Mucosa of rectum (tissue), 2 donors: ENCODE data around the gene SP140.
"Not testable (repeated sequence)": the region's sequence is repeated elsewhere in the genome, so short reads cannot be mapped to it uniquely, and the experiment has no call there.

Experiments used
- H3K27ac ChIP-seq, 2 donors: one replicate each; pipeline ENCODE4 v1.7.0; 2013; ENCODE audit warnings: inconsistent platforms in 2 of 2, low read depth in 2 of 2, low read length in 2 of 2
- H3K27me3 ChIP-seq, 2 donors: one replicate each; pipeline ENCODE4 v1.7.0; 2013; ENCODE audit warnings: low read length in 2 of 2; ENCODE audit not compliant: control insufficient read depth in 2 of 2, insufficient read depth in 2 of 2
- H3K36me3 ChIP-seq, 2 donors: one replicate each; pipeline ENCODE4 v1.7.0; 2013; ENCODE audit warnings: low read length in 2 of 2; ENCODE audit not compliant: control insufficient read depth in 2 of 2, insufficient read depth in 2 of 2
- H3K4me1 ChIP-seq, 2 donors: one replicate each; pipeline ENCODE4 v1.7.0; 2013; ENCODE audit warnings: low read length in 2 of 2, mild to moderate bottlenecking in 1 of 2; ENCODE audit not compliant: control insufficient read depth in 2 of 2, insufficient read depth in 2 of 2
- H3K4me3 ChIP-seq, 2 donors: one replicate each; pipeline ENCODE4 v1.7.0; 2013; ENCODE audit warnings: low read length in 2 of 2
- H3K9ac ChIP-seq, 2 donors: one replicate each; pipeline ENCODE4 v1.7.0; 2013; ENCODE audit warnings: low read length in 2 of 2, low read depth in 1 of 2, mild to moderate bottlenecking in 1 of 2
- H3K9me3 ChIP-seq, 2 donors: one replicate each; pipeline ENCODE4 v1.7.0; 2013; ENCODE audit warnings: low read length in 2 of 2; ENCODE audit not compliant: control insufficient read depth in 2 of 2
- donor health status: healthy.
- donor health status: Normal muscosa, but diverticular disease.

SP140 gene

DNA sequence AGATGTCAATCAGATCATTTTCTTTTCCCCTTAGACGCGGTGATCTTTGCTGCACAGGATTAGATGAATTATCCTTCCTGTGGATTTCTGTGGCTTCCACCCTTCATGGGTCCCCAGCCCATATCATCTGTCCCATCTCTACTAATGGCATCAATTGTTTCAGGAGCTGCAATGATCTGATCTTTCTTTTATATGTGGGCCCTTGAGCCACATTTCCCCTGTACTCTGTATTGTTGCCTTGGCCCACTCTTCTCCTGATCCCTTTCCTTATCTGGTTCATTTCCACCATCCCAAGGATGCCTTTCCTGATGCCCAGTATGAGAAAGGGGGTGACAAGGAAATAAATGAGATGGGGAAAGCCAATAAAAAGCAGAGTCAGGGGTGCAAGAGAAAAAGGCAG is 24.7 kb downstream of the SP140 start:
- Histone ChIP-seq H3K36me3 (no peaks in the 10 kb centered on the region), H3K4me1 (no peaks in the 10 kb centered on the region), H3K27me3 (no peaks in the 10 kb centered on the region), H3K27ac (no peak overlapping the region), H3K9me3 (no peaks in the 10 kb centered on the region), H3K9ac (no peak overlapping the region), H3K4me3 (no peak overlapping the region)

DNA sequence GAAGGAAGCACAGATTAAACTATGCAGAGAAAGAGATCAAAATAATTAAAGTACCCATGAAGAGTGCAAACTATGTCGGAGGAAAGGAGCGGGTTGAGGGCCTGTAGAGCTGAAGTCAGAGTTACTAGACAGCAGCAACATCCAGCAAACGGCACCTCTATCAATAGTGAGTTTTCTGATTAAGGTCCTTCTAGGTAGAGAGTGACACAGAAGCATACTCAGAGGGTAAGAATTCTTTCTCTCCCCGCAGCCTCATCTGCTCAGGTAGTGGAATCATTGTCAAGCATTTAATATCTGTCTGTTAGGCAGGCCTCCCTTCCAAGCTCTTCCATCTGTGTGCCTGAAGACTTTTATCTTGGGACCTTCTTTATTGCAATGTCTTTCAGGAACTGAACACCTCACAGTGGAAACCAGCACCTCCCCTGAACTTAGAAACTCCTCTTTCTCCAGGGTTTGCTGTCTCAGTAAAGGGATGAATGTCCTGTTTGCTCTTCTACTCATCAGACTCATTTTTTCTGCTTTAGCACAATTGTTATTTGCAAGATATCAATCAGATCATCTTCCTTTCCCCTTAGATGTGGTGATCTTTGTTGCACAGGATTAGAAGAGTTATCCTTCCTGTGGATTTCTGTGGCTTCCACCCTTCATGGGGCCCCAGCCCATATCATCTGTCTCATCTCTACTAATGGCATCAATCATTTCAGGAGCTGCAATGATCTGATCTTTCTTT is 28.8 kb downstream of the SP140 start:
- Histone ChIP-seq H3K27me3 (no peaks in the 10 kb centered on the region), H3K4me3 (no peak overlapping the region), H3K9ac (no peak overlapping the region), H3K9me3 (no peaks in the 10 kb centered on the region), H3K36me3 (no peaks in the 10 kb centered on the region), H3K27ac (no peak overlapping the region), H3K4me1 (no peaks in the 10 kb centered on the region)

DNA sequence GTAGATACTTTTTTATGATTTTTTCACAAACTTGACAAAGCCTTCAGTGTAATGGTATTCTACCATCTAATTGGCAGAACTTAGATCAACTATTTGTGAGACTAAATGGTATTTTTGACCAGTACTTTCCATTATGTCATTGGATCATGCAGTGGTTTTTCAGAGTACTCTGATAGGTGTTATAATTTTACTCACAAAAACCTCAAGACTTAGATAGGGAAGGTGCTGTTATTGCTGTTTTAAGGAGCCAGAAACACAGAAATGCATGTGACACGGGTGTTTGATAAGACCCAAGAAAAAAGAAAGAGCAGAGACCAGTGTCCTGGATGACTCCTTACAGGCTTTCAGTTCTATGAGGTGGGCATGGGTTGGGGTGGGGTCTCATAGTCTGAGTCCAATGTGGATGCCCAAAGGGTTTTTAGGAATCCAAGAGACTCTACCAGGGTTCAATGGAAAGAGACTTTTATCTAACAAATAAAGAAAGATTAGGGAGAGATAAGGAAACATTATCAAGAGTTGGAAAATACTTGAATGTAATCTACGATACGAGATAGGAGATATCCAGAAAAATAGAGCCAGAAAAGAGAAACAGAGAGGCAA is 31.3 kb downstream of the SP140 start:
- no peaks in the 10 kb centered on the region for H3K9me3 ChIP-seq
- no peak overlapping the region for H3K4me3 ChIP-seq
- H3K4me1 ChIP-seq = no peaks in the 10 kb centered on the region
- H3K36me3 ChIP-seq = no peaks in the 10 kb centered on the region
- no peak overlapping the region for H3K9ac ChIP-seq
- no peaks in the 10 kb centered on the region for H3K27me3 ChIP-seq
- no peak overlapping the region for H3K27ac ChIP-seq

DNA sequence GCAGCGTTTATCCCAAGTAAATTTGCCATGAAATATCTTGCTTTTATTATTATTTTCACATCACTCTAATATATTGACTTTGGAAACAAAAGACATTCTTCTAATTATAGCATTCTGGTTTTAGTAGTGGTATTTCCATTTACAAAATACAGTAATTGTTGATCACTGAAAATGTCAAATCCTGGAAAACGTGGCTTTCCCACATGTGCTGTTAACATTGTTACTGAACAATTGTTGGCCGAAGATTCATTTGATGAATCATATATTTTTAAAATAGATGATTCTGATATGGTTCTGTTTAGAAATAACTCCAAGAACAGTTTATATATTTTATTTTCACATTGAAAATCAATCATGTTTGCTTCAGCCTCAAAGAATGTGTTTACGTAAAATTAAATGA is 32.9 kb downstream of the SP140 start:
- Histone ChIP-seq H3K4me3 (no peak overlapping the region), H3K4me1 (no peaks in the 10 kb centered on the region), H3K27ac (no peak overlapping the region), H3K9me3 (no peaks in the 10 kb centered on the region), H3K36me3 (no peaks in the 10 kb centered on the region), H3K27me3 (no peaks in the 10 kb centered on the region), H3K9ac (no peak overlapping the region)

DNA sequence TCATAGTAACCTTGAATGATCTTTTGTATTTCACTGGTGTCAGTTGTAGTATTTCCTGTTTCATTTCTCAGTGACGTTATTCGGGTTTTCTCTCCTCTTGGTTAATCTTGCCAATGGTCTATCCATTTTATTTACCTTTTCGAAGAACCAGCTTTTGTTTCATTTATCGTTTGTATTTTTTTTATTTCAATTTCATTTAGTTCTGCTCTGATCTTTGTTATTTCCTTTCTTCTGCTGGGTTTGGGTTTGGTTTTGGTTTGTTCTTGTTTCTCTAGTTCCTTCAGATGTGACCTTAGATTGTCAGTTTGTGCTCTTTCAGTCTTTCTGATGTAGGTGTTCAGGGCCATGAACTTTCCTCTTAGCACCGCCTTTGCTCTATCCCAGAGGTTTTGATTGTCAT is 36.7 kb downstream of the SP140 start:
- no peaks in the 10 kb centered on the region for H3K9me3 ChIP-seq
- H3K9ac ChIP-seq = no peak overlapping the region
- H3K4me3 ChIP-seq = no peak overlapping the region
- no peaks in the 10 kb centered on the region for H3K36me3 ChIP-seq
- no peaks in the 10 kb centered on the region for H3K27me3 ChIP-seq
- H3K27ac ChIP-seq = no peak overlapping the region
- H3K4me1 ChIP-seq = no peaks in the 10 kb centered on the region

DNA sequence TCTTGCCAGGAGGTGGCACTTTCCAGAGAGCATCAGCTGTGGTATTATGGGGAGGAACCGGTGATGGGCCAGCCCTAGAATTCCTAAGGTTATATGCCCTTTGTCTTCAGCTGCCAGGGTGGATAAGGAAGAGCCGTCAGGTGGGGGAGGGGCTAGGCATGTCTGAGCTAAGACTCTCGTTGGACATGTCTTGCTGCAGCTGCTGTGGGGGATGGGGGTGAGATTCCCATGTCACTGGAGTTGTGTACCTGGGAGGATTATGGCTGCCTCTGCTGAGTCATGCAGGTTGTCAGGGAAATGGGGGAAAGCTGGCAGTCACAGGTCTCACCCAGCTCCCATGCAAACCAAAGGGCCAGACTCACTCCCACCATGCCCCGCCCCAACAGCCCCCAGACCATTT is 39.4 kb downstream of the SP140 start:
- H3K36me3 ChIP-seq, H3K27me3 ChIP-seq, H3K27ac ChIP-seq, H3K9ac ChIP-seq, H3K4me3 ChIP-seq, H3K9me3 ChIP-seq, H3K4me1 ChIP-seq: not testable (repeated sequence)

DNA sequence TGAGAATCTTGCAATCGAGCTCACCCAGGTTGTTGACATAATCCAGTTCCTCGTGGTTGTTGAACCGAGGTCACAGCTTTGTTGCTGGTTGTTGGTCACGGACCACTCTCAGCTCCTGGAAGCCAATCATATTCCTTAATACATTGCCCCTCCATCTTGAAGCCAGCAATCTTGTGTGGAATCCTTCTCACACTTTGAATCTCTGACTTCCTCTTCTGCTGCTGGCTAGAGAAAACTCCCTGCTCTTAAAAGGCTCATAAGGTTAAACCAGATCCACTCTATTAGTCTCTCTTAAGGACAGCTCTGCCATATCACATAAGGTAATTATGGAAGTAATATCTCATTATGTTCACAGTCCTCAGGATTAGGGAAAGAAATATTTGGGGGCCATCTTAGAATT is 41.1 kb downstream of the SP140 start:
- no peaks in the 10 kb centered on the region for H3K4me1 ChIP-seq
- no peak overlapping the region for H3K4me3 ChIP-seq
- no peak overlapping the region for H3K27ac ChIP-seq
- H3K9me3 ChIP-seq = no peaks in the 10 kb centered on the region
- no peaks in the 10 kb centered on the region for H3K27me3 ChIP-seq
- H3K9ac ChIP-seq = no peak overlapping the region
- no peaks in the 10 kb centered on the region for H3K36me3 ChIP-seq

DNA sequence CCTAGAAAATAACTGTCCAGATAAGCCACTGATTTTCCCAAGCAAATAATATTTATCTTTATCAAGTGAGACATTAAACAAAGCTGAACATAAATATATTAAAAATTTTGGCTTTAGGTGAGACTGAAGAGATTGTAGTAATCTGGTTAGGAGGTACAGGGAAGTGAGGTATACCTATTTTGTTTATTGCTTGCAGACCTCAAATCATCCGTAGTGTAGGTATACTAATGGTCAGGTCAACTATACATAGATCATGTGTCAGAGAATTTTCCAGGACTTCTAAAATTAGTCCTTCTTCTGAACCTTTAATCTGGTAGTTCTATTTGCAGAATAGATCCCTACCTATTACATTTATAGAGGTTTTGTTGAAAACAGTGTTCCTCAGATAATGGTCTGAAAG is 41.5 kb downstream of the SP140 start:
- Histone ChIP-seq H3K9ac (no peak overlapping the region), H3K36me3 (no peaks in the 10 kb centered on the region), H3K4me1 (no peaks in the 10 kb centered on the region), H3K9me3 (no peaks in the 10 kb centered on the region), H3K27ac (no peak overlapping the region), H3K4me3 (no peak overlapping the region), H3K27me3 (no peaks in the 10 kb centered on the region)

DNA sequence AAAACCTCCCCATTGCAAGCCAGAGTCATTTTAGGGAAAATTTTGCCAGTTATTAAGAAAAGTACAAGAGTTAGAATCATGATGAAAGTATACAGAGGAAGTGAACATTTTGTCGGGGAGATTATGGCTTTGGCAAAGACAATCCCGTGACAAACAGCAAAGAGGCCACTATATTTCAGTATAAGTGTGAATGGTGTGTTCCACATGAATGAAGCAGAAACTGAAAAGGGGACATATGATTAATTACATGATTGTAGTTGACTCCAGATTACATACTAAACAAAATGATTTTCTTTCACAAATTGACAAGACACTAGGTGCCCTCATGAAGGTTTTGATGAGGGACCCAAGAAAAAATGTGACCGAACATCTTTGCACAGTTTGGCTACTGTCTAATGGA is 42.0 kb downstream of the SP140 start:
- no peaks in the 10 kb centered on the region for H3K4me1 ChIP-seq
- H3K9ac ChIP-seq = no peak overlapping the region
- H3K36me3 ChIP-seq = no peaks in the 10 kb centered on the region
- no peak overlapping the region for H3K27ac ChIP-seq
- no peak overlapping the region for H3K4me3 ChIP-seq
- H3K27me3 ChIP-seq = no peaks in the 10 kb centered on the region
- H3K9me3 ChIP-seq = no peaks in the 10 kb centered on the region

DNA sequence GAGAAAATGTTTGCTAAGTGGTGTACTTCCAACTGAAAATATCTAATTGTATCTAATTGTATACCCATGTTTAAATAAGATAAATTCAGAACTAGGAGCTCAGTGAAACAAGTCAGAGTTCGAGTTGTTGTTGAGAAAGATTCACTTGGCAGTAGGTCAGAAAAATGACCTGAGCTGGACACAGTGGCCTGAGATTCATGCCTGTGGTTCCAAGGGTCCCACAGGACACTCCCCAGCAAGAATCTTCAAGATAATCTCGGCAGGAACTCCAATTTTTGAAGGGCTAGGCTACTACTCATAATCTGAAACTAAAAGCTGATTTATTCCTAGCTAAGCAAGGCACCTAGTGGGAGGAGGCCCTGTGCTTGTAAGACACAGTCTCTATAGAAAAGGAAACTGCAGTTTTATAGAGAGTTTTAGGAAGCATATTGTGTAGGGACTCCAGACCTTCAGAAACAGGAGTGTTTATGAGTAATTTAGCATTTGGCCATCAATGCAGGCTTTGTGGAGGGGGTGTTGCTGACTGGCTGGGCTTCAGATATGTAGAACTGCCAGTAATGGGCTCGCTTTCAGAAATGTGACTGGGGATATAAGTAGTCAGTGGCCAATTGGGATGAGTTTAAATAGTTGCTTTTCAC is 43.2 kb downstream of the SP140 start:
- H3K4me3 ChIP-seq = no peak overlapping the region
- no peaks in the 10 kb centered on the region for H3K4me1 ChIP-seq
- no peaks in the 10 kb centered on the region for H3K27me3 ChIP-seq
- H3K9ac ChIP-seq = no peak overlapping the region
- no peaks in the 10 kb centered on the region for H3K9me3 ChIP-seq
- H3K27ac ChIP-seq = no peak overlapping the region
- no peaks in the 10 kb centered on the region for H3K36me3 ChIP-seq
